ENCODE results near the gene BARX2.

The BARX2 gene

GRCh38 chr11:129447654-129448239, 72.1 kb downstream of the BARX2 start:
- no peak for DNase-seq

DNA sequence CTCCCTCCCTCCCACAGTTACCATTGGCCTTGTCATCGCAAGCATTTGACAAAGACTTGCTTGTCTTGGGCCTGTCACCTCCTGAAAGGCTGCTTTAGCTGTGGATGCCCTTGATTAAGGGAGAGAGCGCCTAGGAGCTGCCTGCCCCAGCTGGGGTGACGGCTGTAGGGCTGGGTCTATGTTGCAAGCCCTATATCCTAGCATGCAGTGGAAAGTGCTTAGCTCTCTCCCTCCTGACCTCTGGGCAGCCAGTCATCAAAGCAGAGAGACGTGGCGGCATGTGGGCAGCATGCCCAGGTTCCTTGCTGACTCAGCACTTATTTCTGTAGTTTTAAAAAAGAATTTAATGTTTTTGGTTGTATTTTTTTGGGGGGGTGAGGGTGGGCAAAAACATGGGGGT, 75.9 kb downstream of the BARX2 start:
- no peak for DNase-seq
- TF ChIP-seq GATA1 (IDR thresholded peaks at IDR 0.05; ENCODE audit: low read depth, low read length) (no peak), POLR2A (IDR thresholded peaks at IDR 0.05; ENCODE audit: low read length) (no peak)

More at GRCh38 chr11:129447654-129448239, 72.1 kb downstream of the BARX2 start:
- no peak for TF ChIP-seq GATA1 (IDR thresholded peaks at IDR 0.05; ENCODE audit: low read depth, low read length)
- TF ChIP-seq POLR2A (IDR thresholded peaks at IDR 0.05; ENCODE audit: low read length): no peak

- TF ChIP-seq GATA1 (IDR thresholded peaks at IDR 0.05; ENCODE audit: low read depth, low read length): no peak
- no peak for TF ChIP-seq POLR2A (IDR thresholded peaks at IDR 0.05; ENCODE audit: low read length)
- no peak for DNase-seq
Measured at GRCh38 chr11:129453293-129453721, 77.7 kb downstream of the BARX2 start.

- DNase-seq: no peak
- no peak for TF ChIP-seq POLR2A (IDR thresholded peaks at IDR 0.05; ENCODE audit: low read length)
- no peak for TF ChIP-seq GATA1 (IDR thresholded peaks at IDR 0.05; ENCODE audit: low read depth, low read length)
Measured at GRCh38 chr11:129455101-129455500, 79.5 kb downstream of the BARX2 start.

DNA sequence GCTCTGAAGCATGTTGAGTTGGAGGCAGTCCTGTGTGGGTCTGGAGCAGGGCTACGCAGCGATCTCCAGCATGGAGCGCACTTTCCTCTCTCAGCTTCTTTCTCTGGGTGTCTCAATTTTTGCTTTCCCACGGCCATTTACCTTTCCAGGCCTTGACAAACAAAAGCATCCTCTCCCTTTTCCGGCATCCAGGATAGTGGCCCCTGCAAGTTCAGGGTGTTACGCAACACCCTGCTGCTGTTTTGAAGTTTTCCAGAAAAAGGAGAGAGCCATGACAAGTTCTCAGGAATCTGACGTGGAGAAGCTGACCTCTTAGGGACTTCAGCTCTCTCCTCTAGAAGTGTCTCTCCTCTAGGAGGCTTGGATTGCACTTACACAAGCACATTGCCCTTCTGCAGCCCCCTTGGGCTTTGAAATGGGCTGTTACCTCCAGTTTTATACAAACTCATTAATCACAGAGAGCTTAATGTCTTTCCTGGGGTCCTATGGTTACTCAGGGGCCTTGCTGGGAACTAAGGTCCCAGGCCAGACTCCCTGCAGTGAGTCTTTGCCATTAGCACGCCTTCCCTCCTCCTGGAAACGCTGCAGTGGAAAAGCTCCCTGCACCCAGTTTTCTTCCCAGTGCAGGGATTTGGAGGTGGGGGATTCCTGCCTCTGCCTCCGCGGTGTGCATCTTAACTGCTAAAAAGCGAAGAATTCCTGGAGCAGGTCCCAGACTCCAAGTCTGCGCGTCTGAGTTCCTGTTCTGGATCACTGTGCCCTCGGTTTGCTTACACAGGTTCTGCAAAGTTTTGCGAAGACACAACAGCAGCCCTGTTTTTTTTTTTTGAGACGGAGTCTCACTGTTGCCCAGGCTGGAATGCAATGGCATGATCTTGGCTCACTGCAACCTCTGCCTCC, 80.4 kb downstream of the BARX2 start:
- DNase-seq: no peak
- TF ChIP-seq GATA1 (IDR thresholded peaks at IDR 0.05; ENCODE audit: low read depth, low read length) (no peak), POLR2A (IDR thresholded peaks at IDR 0.05; ENCODE audit: low read length) (no peak)

DNA sequence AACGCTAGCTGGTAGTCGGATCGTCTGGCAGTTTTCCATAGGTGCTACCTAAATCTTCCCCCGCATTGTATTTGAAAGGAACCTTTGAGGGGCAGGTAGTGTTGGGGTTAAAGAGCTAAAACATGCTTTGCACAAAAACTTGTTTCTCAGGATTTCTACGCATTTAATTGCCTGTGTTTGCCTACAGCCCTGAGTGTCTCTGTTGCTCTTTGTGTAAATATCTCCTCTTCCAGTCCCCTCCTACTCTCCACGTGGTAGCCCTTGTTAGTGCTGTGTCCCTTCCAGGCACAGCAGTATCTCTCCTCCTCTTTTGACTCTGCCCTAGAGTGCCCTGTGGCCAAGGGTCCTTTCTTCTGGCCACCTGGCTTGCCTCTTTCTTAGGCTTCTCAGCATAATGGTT, 81.7 kb downstream of the BARX2 start:
- no peak for TF ChIP-seq POLR2A (IDR thresholded peaks at IDR 0.05; ENCODE audit: low read length)
- TF ChIP-seq GATA1 (IDR thresholded peaks at IDR 0.05; ENCODE audit: low read depth, low read length): no peak
- DNase-seq: no peak

- no peak for DNase-seq
- TF ChIP-seq POLR2A (IDR thresholded peaks at IDR 0.05; ENCODE audit: low read length): no peak
- no peak for TF ChIP-seq GATA1 (IDR thresholded peaks at IDR 0.05; ENCODE audit: low read depth, low read length)
Measured at GRCh38 chr11:129458278-129458677, 82.6 kb downstream of the BARX2 start.

GRCh38 chr11:129458756-129459535, 83.3 kb downstream of the BARX2 start:
- DNase-seq: no peak
- TF ChIP-seq GATA1 (IDR thresholded peaks at IDR 0.05; ENCODE audit: low read depth, low read length): no peak
- no peak for TF ChIP-seq POLR2A (IDR thresholded peaks at IDR 0.05; ENCODE audit: low read length)

DNA sequence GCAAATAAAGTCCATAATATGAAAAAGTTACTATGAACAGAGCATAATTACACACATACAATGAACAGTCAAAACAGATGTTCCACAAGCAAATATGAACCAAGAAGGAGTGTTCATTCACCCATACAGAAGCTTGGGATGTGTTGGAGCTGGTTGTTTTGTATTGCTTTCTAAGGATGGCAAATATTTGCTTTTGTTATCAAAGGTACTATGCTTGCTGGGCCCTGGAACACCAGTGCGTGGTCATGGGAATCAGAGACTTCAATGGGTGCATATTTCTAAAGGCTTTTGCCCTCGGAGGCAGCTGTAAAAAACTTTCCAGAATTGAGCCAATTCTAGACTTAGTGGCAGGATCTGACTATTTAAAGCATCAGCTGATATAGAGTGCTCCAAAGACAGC, 85.1 kb downstream of the BARX2 start:
- no peak for DNase-seq
- TF ChIP-seq POLR2A (IDR thresholded peaks at IDR 0.05; ENCODE audit: low read length) (no peak), GATA1 (IDR thresholded peaks at IDR 0.05; ENCODE audit: low read depth, low read length) (no peak)

GRCh38 chr11:129484068-129484467, 108.4 kb downstream of the BARX2 start:
- no peak for TF ChIP-seq GATA1 (IDR thresholded peaks at IDR 0.05; ENCODE audit: low read depth, low read length)
- TF ChIP-seq POLR2A (IDR thresholded peaks at IDR 0.05; ENCODE audit: low read length): no peak

GRCh38 chr11:129489249-129489648, 113.6 kb downstream of the BARX2 start:
- TF ChIP-seq GATA1 (IDR thresholded peaks at IDR 0.05; ENCODE audit: low read depth, low read length) (no peak), POLR2A (IDR thresholded peaks at IDR 0.05; ENCODE audit: low read length) (no peak)
- no peak for DNase-seq

More at GRCh38 chr11:129484068-129484467, 108.4 kb downstream of the BARX2 start:
- DNase-seq: no peak

DNA sequence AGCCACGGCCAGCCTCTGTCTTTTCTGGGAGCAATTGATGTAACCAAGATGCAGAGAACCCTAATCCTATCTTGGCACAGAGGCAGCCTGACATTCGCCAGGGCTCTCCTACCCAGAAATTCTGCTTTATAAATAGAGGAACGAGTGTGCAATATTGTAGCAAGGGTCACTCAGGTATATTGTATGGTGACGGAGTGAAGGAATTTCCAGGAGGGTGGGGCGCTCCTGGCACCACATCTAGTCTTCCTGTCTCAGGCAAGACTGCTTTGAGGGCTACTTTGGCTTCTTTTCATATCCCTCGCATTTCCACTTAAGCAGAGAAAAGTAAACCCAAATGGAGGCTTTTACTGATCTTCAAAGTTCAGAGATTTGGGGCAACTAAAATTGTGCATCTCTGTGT, 114.4 kb downstream of the BARX2 start:
- no peak for TF ChIP-seq POLR2A (IDR thresholded peaks at IDR 0.05; ENCODE audit: low read length)
- no peak for TF ChIP-seq GATA1 (IDR thresholded peaks at IDR 0.05; ENCODE audit: low read depth, low read length)
- DNase-seq: no peak

DNA sequence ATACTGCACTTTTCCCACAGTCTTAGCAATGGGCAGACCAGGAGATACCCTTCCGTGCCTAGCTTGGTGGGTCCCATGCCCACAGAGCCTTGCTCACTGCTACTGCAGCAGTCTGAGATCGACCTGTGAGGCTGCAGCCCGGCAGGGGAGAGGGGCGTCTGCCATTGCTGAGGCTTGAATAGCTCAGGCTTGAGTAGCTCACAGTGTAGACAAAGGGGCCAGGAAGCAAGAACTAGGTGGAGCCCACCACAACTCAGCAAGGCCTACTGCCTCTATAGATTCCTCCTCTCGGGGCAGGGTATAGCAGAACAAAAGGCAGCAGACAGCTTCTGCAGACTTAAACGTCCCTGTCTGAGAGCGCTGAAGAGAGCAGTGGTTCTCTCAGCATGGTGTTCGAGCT, 118.1 kb downstream of the BARX2 start:
- TF ChIP-seq GATA1 (IDR thresholded peaks at IDR 0.05; ENCODE audit: low read depth, low read length) (no peak), POLR2A (IDR thresholded peaks at IDR 0.05; ENCODE audit: low read length) (no peak)
- DNase-seq: no peak
